GM12891 (cell line): ENCODE data around the gene SLC2A8.

ENCODE experiments used
- DNase-seq: peaks from one replicate; pipeline ENCODE4 v3.0.0; 2011; ENCODE audit warnings: low spot score; ENCODE audit not compliant: insufficient read length
- FAIRE-seq: peaks from 2 replicates; lab custom pipeline; 2011; peaks lifted over from hg19 to GRCh38; lab: Jason Lieb, UNC
- PAX5 ChIP-seq: IDR thresholded peaks from 2 replicates; pipeline ENCODE4 v1.6.1; 2011; ENCODE audit warnings: low read length, moderate library complexity, mild to moderate bottlenecking; ENCODE audit not compliant: insufficient read depth, severe bottlenecking
- POLR2A ChIP-seq: IDR thresholded peaks from 2 replicates; pipeline ENCODE4 v1.6.1; 2011; ENCODE audit warnings: low read depth, low read length, control low read depth
- POLR2AphosphoS5 ChIP-seq: IDR thresholded peaks from 2 replicates; pipeline ENCODE4 v1.6.1; 2011; ENCODE audit warnings: low read depth, low read length, control low read depth
- POU2F2 ChIP-seq: IDR thresholded peaks from 2 replicates; pipeline ENCODE4 v1.6.1; 2011; ENCODE audit warnings: low read depth, mild to moderate bottlenecking, control low read depth, low read length, moderate library complexity
- SPI1 ChIP-seq: IDR thresholded peaks from 2 replicates; pipeline ENCODE4 v1.6.1; 2011; ENCODE audit warnings: low read depth, low read length, control low read depth
- TAF1 ChIP-seq: IDR thresholded peaks from 2 replicates; pipeline ENCODE4 v1.6.1; 2011; ENCODE audit warnings: low read depth, low read length, control low read depth

Gene SLC2A8

DNA sequence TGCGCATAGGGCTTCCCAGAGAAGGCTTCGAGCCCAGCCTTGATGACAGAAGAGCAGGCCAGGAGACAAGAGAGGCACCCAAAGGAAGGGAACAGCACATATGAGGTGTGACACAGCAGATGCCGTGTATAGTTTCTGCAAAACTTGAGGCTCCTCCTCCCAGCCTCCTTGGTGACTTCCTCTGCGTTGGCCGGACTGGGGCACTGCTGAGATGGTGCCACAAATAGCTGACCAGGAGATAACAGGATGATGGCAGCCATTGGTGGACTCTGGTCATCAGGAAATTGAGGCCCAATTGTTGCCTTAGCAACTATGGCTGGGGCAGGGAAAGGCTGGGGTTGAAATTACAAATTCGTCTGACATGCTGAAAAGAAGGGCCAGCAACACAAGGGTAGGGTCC lies 22.4 kb downstream of the SLC2A8 start:
- FAIRE-seq: no peak
- TF ChIP-seq POLR2A (no peak), TAF1 (no peak), POU2F2 (no peak), PAX5 (no peak), SPI1 (no peak), POLR2AphosphoS5 (no peak)
- no peak for DNase-seq

DNA sequence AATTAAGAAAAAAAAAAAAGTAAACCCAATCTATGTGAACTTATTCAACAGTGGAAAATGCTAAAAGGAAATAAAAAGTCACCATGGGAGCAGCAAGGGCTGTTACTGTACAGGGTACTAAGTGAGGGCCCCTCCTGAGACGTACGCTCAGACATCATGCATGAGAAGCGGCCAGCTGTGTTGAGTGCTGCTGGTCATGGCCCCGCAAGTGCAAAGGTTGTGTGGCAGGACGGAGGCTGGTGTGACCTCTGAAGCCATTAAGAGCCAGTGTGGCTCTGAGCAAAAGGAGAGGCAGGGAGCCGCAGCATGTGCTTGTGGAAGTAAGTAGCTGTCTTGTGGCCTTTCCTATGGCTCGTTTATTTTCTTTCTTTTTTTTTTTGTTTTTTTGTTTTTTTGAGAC lies 24.1 kb downstream of the SLC2A8 start:
- no peak for FAIRE-seq
- TF ChIP-seq POLR2A (no peak), TAF1 (no peak), POLR2AphosphoS5 (no peak), POU2F2 (no peak), PAX5 (no peak), SPI1 (no peak)
- DNase-seq: no peak

DNA sequence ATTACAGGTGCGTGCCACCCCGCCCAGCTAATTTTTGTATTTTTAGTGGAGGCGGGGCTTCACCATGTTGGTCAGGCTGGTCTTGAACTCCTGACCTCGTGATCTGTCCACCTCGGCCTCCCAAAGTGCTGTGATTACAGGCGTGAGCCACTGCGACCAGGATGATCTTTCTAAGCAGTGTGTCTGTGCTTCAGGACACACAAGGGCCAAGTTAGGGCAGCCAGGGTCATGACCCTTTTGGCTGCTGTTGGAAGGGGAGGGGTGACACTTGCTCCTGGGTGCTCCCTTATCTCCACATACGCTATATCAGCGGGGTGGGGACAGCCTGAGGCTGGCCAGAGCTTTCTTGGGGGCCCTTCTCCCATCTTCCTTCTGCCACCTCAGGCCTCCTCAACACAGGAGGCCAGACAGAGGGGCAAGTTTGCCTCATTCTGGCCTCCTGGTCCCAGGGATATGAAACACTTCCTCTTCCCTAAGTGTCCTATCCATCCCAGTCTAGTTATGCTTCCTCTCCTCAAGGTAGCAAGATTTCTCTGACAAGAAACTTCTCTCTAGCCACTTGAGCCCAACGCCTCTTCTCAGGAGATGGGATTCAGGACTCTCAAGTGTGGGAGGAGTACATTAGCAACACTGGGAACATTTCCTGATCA lies 25.3 kb downstream of the SLC2A8 start:
- no peak for TF ChIP-seq SPI1
- no peak for TF ChIP-seq PAX5
- TF ChIP-seq TAF1: no peak
- no peak for TF ChIP-seq POU2F2
- no peak for TF ChIP-seq POLR2A
- TF ChIP-seq POLR2AphosphoS5: no peak
- no peak for DNase-seq
- no peak for FAIRE-seq

DNA sequence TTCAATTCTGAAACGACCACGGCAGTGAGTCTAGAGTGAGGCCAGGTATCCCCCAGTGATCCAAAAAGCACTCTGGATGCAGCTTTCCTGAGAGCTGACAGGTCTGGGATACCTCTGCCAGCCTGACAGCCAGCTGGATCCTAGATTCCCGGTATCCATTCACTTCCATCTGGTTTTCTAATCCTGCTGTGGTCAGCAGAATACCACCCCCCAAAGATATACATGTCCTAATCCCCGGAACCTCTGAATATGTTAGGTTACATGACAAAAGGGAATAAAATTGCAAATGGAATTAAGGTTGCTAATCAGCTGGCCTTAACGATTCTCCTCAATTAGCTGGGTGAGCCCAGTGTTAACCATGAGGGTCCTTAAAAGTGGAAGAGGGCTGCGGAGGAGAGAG lies 25.8 kb downstream of the SLC2A8 start:
- no peak for FAIRE-seq

DNA sequence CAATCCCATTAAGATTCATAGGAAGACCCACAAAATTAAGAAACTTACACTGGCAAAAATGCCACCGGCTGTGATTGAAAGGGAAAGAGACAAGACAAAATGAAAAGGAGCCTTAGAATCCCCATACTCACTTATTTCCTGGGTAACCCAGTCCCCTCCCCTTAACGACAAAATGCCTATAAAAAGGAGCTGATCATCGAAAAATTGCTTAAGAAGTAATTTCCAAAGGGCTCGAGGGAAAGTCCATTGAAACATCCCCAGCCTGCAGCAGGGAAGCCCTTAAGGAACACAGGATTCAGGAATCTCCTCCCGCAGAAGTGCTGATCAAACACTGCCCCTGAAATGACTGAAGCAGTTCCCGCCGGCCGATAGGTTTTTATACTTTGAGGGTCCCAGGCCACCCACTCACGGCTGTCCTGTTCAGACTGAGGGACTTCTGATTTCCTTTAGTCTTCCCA lies 26.5 kb downstream of the SLC2A8 start:
- FAIRE-seq (no peak), DNase-seq (no peak)
- TF ChIP-seq POLR2AphosphoS5 (no peak), POU2F2 (no peak), POLR2A (no peak), TAF1 (no peak), PAX5 (no peak)

More for the DNA sequence above, 25.8 kb downstream of the SLC2A8 start:
- DNase-seq: no peak
- no peak for TF ChIP-seq POU2F2
- TF ChIP-seq POLR2AphosphoS5: no peak
- TF ChIP-seq PAX5: no peak
- TF ChIP-seq POLR2A: no peak
- TF ChIP-seq TAF1: no peak

DNA sequence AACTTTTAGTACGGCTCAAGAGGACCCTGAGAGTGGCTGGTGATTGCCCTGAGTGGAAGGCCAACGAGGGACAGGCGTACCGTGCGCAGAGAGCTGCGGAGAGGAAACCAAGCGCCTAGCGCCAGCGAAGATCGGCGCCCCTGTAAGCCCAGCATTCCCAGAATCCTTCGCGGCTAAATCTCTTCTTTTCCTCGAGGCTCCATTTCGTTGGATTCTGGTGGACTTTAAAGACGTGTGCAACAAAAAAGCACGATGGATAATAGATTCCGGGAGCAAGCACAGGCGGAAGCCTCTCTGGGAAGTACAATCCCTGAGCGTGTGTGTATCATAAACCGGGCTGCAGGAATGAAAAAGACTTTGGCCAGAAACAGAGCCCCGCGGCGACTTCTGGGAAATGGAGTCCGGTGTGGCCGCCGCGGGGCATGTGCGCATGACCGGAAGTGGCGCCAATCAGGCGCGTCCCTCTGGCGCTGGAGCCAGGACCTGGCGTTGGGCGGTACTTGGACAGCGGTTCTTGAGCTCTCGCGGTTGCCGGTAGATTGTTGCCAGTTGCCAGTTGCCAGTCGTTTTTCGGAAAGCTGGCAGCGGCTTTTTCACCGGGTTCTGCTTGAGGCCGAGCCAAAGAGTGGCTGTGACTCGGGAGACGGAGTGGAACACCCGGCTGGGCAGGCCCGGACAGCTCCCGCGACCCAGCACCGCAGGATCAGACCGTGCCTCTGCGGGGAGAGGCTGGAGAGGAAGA lies 27.1 kb downstream of the SLC2A8 start, which contains the start of gene ZNF79:
Gene ZNF79 (plus strand): TSS at position 449 of the 742 bp plus-strand sequence. CDS start 406 bp downstream, outside the sequence.
- TF ChIP-seq SPI1 (no peak), POLR2A (peak; percentile 89), PAX5 (no peak), POLR2AphosphoS5 (peak; percentile 93), POU2F2 (no peak), TAF1 (peak; percentile 57)
- peak; percentile 94 for DNase-seq
- FAIRE-seq: peak; percentile 92

DNA sequence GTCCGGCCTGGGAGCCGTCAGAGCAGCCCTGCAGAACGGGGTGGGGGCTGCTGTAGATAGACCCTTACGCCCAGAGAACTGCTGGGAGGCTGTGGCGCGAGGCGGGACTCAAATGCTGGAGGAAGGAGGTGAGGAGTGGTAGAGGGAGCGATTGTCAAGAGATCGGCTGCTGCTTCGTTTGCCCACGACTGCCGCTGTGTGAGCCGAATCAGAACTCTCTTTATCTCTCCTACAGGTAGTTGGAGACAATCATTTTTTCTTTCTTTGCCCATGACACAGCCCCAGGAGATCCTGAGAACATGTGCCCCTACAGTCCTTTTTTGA lies 27.7 kb downstream of the SLC2A8 start:
- TF ChIP-seq POLR2A (no peak), PAX5 (no peak), POU2F2 (no peak), POLR2AphosphoS5 (no peak), TAF1 (no peak), SPI1 (no peak)
- no peak for DNase-seq
- FAIRE-seq: no peak

DNA sequence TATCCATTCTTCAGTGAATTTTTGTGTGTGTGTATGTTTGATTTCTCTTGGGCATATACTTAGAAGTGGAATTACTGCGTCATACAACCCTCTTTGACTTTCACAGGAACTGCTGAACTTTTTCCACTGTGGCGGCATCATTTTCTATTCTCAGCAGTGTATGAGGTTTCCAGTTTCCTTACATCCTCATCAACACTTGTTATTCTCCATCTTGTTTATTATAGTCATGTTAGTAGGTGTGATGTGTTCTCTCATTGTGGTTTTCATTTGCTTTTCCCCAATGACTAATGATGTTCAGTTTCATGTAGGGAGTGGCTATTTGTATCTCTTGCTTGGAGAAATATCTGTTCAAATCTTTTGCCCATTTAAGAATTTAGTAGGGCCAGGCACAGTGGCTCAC lies 29.8 kb downstream of the SLC2A8 start:
- FAIRE-seq (no peak), DNase-seq (no peak)
- no peak for TF ChIP-seq POLR2A
- no peak for TF ChIP-seq PAX5
- TF ChIP-seq POLR2AphosphoS5: no peak
- no peak for TF ChIP-seq POU2F2
- TF ChIP-seq SPI1: no peak
- TF ChIP-seq TAF1: no peak

DNA sequence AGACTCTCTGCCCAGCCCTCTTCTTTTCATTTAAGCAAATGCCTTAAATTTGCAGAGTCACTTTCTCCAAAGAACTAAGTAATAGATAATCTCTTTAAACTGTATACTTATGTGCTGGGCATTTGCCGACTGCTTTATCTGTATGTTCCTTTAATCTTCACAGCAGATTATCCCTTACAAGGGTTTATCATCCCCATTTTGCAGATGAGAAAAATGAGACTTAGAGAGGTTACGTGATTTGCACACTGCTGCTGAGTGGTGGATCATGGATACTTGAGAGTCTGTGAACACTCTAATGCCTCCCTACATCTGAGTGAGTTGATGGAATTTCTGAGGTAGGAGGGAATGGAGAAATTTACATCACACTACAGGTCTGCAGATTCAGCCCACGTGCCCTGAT lies 31.4 kb downstream of the SLC2A8 start:
- TF ChIP-seq SPI1: no peak
- no peak for DNase-seq
- FAIRE-seq: no peak

DNA sequence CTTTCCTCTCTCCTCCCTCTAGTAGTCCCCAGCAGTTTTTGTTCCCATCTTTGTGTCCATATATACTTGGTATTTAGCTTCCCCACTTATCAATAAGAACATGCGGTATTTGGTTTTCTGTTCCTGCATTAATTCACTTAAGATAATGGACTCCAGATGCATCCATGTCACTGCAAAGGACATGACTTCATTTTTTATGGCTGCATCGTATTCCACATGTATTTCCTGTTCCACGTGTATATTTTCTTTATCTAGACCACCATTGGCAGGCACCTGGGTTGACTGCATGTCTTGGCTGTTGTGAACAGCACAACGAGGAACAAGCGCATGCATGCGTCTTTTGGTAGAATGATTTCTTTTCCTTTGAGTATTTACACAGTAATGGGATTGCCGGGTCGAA lies 33.4 kb downstream of the SLC2A8 start:
- DNase-seq (no peak), FAIRE-seq (no peak)

More for the DNA sequence above, 33.4 kb downstream of the SLC2A8 start:
- TF ChIP-seq PAX5 (no peak), SPI1 (no peak), TAF1 (no peak), POLR2AphosphoS5 (no peak), POU2F2 (no peak), POLR2A (no peak)
